ENCODE data around the gene ATP8B2.
"Not testable (repeated sequence)": the region's sequence is repeated elsewhere in the genome, so short reads cannot be mapped to it uniquely, and the experiment has no call there.

Gene ATP8B2
- total RNA-seq, result 246 to 371 reads per million in 2 donors

- peak; percentile 59 for DNase-seq
These were observed at the start of gene ATP8B2 for GRCh38 chr1:154324669-154325582. Gene ATP8B2, plus strand, starts transcription at chr1:154325525. Its CDS starts 2,617 bp downstream, at chr1:154328142.

- DNase-seq, result no peak
These were observed 48.5 kb upstream of the ATP8B2 start for GRCh38 chr1:154276797-154277196.

- DNase-seq, result not testable (repeated sequence)
These were observed 37.7 kb upstream of the ATP8B2 start for GRCh38 chr1:154287591-154287990.

- DNase-seq, result no peak
These were observed 36.7 kb upstream of the ATP8B2 start for GRCh38 chr1:154288661-154289060.

GRCh38 chr1:154290921-154291320, 34.4 kb upstream of the ATP8B2 start:
- no peak for DNase-seq

- no peak for DNase-seq
These were observed 29.7 kb upstream of the ATP8B2 start for GRCh38 chr1:154295408-154296235.

- no peak for DNase-seq
These were observed 23.7 kb upstream of the ATP8B2 start for GRCh38 chr1:154301582-154301981.

GRCh38 chr1:154304664-154305337, 20.5 kb upstream of the ATP8B2 start:
- DNase-seq, result no peak

GRCh38 chr1:154306151-154306550, 19.2 kb upstream of the ATP8B2 start:
- DNase-seq, result no peak

GRCh38 chr1:154307670-154308270, 17.6 kb upstream of the ATP8B2 start:
- not testable (repeated sequence) for DNase-seq

GRCh38 chr1:154309136-154309535, 16.2 kb upstream of the ATP8B2 start:
- DNase-seq, result not testable (repeated sequence)

- DNase-seq, result not testable (repeated sequence)
These were observed 12.9 kb upstream of the ATP8B2 start for GRCh38 chr1:154312229-154313065.

- DNase-seq, result no peak
These were observed 12.3 kb upstream of the ATP8B2 start for GRCh38 chr1:154313066-154313356.

- not testable (repeated sequence) for DNase-seq
These were observed 11.1 kb upstream of the ATP8B2 start for GRCh38 chr1:154314226-154314625.

- DNase-seq, result no peak
These were observed 8.6 kb upstream of the ATP8B2 start for GRCh38 chr1:154316704-154317103.

GRCh38 chr1:154318386-154318785, 6.9 kb upstream of the ATP8B2 start:
- no peak for DNase-seq

- DNase-seq, result no peak
These were observed 4.3 kb upstream of the ATP8B2 start, which contains the start of gene AQP10 for GRCh38 chr1:154320882-154321608. Gene AQP10, plus strand, starts transcription at chr1:154321093. Its CDS starts 63 bp downstream, at chr1:154321156.

- not testable (repeated sequence) for DNase-seq
These were observed 3.8 kb upstream of the ATP8B2 start for GRCh38 chr1:154321609-154321934.

- no peak for DNase-seq
These were observed 1.8 kb upstream of the ATP8B2 start for GRCh38 chr1:154323493-154323892.

GRCh38 chr1:154324241-154324640, 1.1 kb upstream of the ATP8B2 start:
- no peak for DNase-seq
